Measurements from ENCODE around the gene COL6A5. TPM values are rescaled to one million over a fixed set of nuclear protein-coding genes. Genes with fewer than 3 reads are reported as not detected.

Gene COL6A5
- total RNA-seq, 1 experiment from 2014 or later = 0.04 TPM

DNA sequence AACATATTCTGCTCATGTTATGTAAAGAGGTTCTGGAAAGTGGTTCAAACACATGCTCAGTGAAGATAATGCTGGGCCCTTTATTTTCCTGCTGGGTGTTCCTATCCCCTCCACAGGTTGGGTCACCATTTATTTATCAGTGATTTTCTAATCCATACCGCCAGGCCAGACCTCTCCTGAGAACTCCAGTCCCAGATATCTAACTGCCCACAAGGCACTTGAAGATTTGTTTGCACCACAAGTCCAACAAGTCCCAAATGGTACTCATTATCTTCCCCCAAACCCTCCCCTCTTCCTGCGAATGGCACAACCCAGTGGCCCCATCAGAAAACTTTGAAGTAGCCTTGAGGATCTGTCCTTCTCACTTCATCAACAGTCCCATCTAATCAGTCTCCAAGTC is 176.9 kb downstream of the COL6A5 start:
- no peaks in the 10 kb centered on the region for H3K9me3 Mint-ChIP-seq
- Histone ChIP-seq H3K23me2 (ENCODE audit: insufficient read length, low read depth, low read length, poor library complexity, severe bottlenecking) (peaks cover 1% of the 10 kb centered on the region), H3K9ac (ENCODE audit: extremely low read depth, insufficient read length, low read length) (no peak overlapping the region), H3K56ac (ENCODE audit: insufficient read length, low read depth, low read length) (no peak overlapping the region), H3K4ac (ENCODE audit: low read depth, low read length) (no peak overlapping the region), H3K27ac (ENCODE audit: insufficient read length, low read depth, low read length) (no peak overlapping the region), H2BK15ac (ENCODE audit: low read depth, low read length) (no peak overlapping the region), H3K9me3 (ENCODE audit: control insufficient read depth, low read depth, low read length) (no peaks in the 10 kb centered on the region), H3K27me3 (ENCODE audit: insufficient read depth, low read length) (peaks cover 4% of the 10 kb centered on the region; the same call in 1 of the 2 replicates), H2BK12ac (ENCODE audit: insufficient read length, low read depth, low read length) (no peak overlapping the region), H2BK120ac (ENCODE audit: low read depth, low read length, poor library complexity, severe bottlenecking) (no peak overlapping the region), H3K4me2 (ENCODE audit: insufficient read depth, insufficient read length, low read length) (no peak overlapping the region), H4K5ac (ENCODE audit: insufficient read length, low read depth, low read length) (no peak overlapping the region), H4K91ac (ENCODE audit: insufficient read length, low read depth, low read length) (no peak overlapping the region), H3K79me2 (ENCODE audit: insufficient read depth, low read length) (no peaks in the 10 kb centered on the region), H3K14ac (ENCODE audit: insufficient read depth, low read length) (no peak overlapping the region), H2AFZ (ENCODE audit: low read length) (no peak overlapping the region), H2BK20ac (ENCODE audit: low read depth, low read length, poor library complexity, severe bottlenecking) (no peak overlapping the region), H3K18ac (ENCODE audit: insufficient read length, low read depth, low read length) (no peak overlapping the region), H3K23ac (ENCODE audit: insufficient read length, low read depth, low read length) (no peak overlapping the region), H4K8ac (replicated peaks; ENCODE audit: insufficient read length, low read depth, low read length) (no peak overlapping the region), H4K20me1 (ENCODE audit: control insufficient read depth, insufficient read depth, insufficient read length) (no peaks in the 10 kb centered on the region), H2BK5ac (ENCODE audit: insufficient read length, low read length) (no peak overlapping the region), H3T11ph (ENCODE audit: low read length) (no peak overlapping the region), H3K4me1 (ENCODE audit: insufficient read depth, low read length) (no peaks in the 10 kb centered on the region), H3K79me1 (ENCODE audit: insufficient read depth, low read depth, low read length, poor library complexity, severe bottlenecking) (no peaks in the 10 kb centered on the region), H2AK5ac (ENCODE audit: insufficient read length, low read length) (no peak overlapping the region)
- H3K4me3 Mint-ChIP-seq = no peak overlapping the region
- WGBS (ENCODE audit: extremely low coverage, insufficient read length, low lambda C conversion rate) = no CpG with 5 or more reads among the region's 2 CpGs
- no peak overlapping the region for H3K27ac Mint-ChIP-seq
- DNase-seq = no peak
- TF ChIP-seq, protein P1, sequence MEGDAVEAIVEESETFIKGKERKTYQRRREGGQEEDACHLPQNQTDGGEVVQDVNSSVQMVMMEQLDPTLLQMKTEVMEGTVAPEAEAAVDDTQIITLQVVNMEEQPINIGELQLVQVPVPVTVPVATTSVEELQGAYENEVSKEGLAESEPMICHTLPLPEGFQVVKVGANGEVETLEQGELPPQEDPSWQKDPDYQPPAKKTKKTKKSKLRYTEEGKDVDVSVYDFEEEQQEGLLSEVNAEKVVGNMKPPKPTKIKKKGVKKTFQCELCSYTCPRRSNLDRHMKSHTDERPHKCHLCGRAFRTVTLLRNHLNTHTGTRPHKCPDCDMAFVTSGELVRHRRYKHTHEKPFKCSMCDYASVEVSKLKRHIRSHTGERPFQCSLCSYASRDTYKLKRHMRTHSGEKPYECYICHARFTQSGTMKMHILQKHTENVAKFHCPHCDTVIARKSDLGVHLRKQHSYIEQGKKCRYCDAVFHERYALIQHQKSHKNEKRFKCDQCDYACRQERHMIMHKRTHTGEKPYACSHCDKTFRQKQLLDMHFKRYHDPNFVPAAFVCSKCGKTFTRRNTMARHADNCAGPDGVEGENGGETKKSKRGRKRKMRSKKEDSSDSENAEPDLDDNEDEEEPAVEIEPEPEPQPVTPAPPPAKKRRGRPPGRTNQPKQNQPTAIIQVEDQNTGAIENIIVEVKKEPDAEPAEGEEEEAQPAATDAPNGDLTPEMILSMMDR (conservative IDR thresholded peaks at IDR 0.05) = no peak
- H3K4me1 Mint-ChIP-seq = peaks cover 6% of the 10 kb centered on the region in 2 experiments
- H3K27me3 Mint-ChIP-seq (ENCODE audit: low read depth) = peaks cover 35% of the 10 kb centered on the region
- H3K36me3 Mint-ChIP-seq (ENCODE audit: insufficient read depth in 1 of 3, low read depth in 3 of 3) = no peaks in the 10 kb centered on the region
